Esophagus muscularis mucosa (tissue), 4 donors: ENCODE data around the gene CDRT4. TPM values are rescaled to one million over a fixed set of nuclear protein-coding genes. Genes with fewer than 3 reads are reported as not detected.

Source experiments
- DNase-seq: peaks from one replicate; pipeline ENCODE4 v3.0.0-alpha.2; 2017; ENCODE audit errors: extremely low spot score
- H3K27ac ChIP-seq, 4 donors: fragments of 200-600 bp; sonication (generic); replicated peaks in 1 of 4; 1 replicate in 3 of 4; 2 replicates in 1 of 4; pipeline ENCODE4 v1.5.1; 2016 to 2019; ENCODE audit warnings: mild to moderate bottlenecking in 1 of 4
- H3K27me3 ChIP-seq, 4 donors: fragments of 200-600 bp; sonication (generic); one replicate each; pipeline versions ENCODE4 v1.5.1 to v1.6.0; 2016 to 2019
- H3K36me3 ChIP-seq, 4 donors: fragments of 200-600 bp; sonication (generic); one replicate each; pipeline ENCODE4 v1.5.1; 2016 to 2019
- H3K4me1 ChIP-seq, 4 donors: fragments of 200-600 bp; sonication (generic); one replicate each; pipeline ENCODE4 v1.5.1; 2016 to 2019
- H3K4me3 ChIP-seq, 4 donors: fragments of 200-600 bp; sonication (generic); 1 replicate in 2 of 4; 2 replicates in 2 of 4; pipeline ENCODE4 v1.5.1; 2016 to 2019; ENCODE audit warnings: mild to moderate bottlenecking in 4 of 4, moderate library complexity in 1 of 4
- H3K9me3 ChIP-seq, 4 donors: fragments of 200-600 bp; sonication (generic); 1 replicate in 3 of 4; 2 replicates in 1 of 4; pipeline ENCODE4 v1.5.1; 2016 to 2019
- CTCF ChIP-seq, 3 experiments: fragments of 200-600 bp in 2 of 3; fragments of 450-650 bp in 1 of 3; sonication (generic) in 2 of 3; IDR thresholded peaks; one replicate each; pipeline ENCODE4 v1.5.1; 2017 to 2019; ENCODE audit warnings: antibody characterized with exemption in 3 of 3, mild to moderate bottlenecking in 2 of 3, moderate library complexity in 1 of 3
- EP300 ChIP-seq: sonication (generic); formaldehyde crosslinking; IDR thresholded peaks from one replicate; pipeline ENCODE4 v1.6.1; 2017; ENCODE audit warnings: antibody characterized with exemption
- POLR2A ChIP-seq: fragments of 450-650 bp; IDR thresholded peaks from one replicate; pipeline ENCODE4 v1.6.1; 2017; ENCODE audit warnings: antibody characterized with exemption, moderate library complexity, mild to moderate bottlenecking, low read depth
- POLR2AphosphoS5 ChIP-seq, 2 donors: sonication (generic); formaldehyde crosslinking; IDR thresholded peaks; one replicate each; pipeline ENCODE4 v1.6.1; 2017; ENCODE audit warnings: antibody characterized with exemption in 2 of 2
- WGBS: methylation state at CpG from one replicate; pipeline ENCODE4 v1.1.5; 2018; 5-methylcytosine and 5-hydroxymethylcytosine counted together
- intact Hi-C: fragments of 100-400 bp; cut with DNase I; formaldehyde crosslinking; loops from one replicate; pipeline ENCODE4 v1.15.1; 2023
- total RNA-seq, 4 donors: library from RNA; depleted of rRNA; stranded (reverse); fragments of >200 nt; gene quantifications; one replicate each; pipeline versions ENCODE4 v1.1.0 to v1.2.1, GENCODE V29; 2016

The CDRT4 gene
- total RNA-seq, 4 donors from 2014 or later, result 1.6 to 6.6 (median 3.4) TPM

- no peak overlapping the region for H3K4me3 ChIP-seq
- no peaks in the 10 kb centered on the region for H3K27me3 ChIP-seq
- TF ChIP-seq POLR2A, result no peak
- TF ChIP-seq EP300, result no peak
- no peak for TF ChIP-seq POLR2AphosphoS5 (IDR thresholded peaks at IDR 0.05)
- TF ChIP-seq CTCF (IDR thresholded peaks at IDR 0.05), result no peak
- peak overlapping the region in 1 of 4 donors; percentile 85 for H3K27ac ChIP-seq
- WGBS, result 81% methylated on average over 2 of the region's 2 CpGs
- H3K9me3 ChIP-seq, result no peaks in the 10 kb centered on the region
- DNase-seq, result no peak
- H3K4me1 ChIP-seq, result peaks cover 18 to 23% (median 19%) of the 10 kb centered on the region in 4 donors
- peaks cover 0 to 4% (median 0%) of the 10 kb centered on the region in 4 donors for H3K36me3 ChIP-seq
- intact Hi-C loops, result loop anchor here (1.0 kb wide), 1 partner anchor 243 kb away; no protein-coding TSS in a partner anchor
These were observed 36.3 kb upstream of the CDRT4 start for GRCh38 chr17:15503731-15504130.

GRCh38 chr17:15502369-15503112 lies 35.1 kb upstream of the CDRT4 start:
- TF ChIP-seq POLR2A (peak; percentile 16), POLR2AphosphoS5 (IDR thresholded peaks at IDR 0.05) (peak; percentile 55 to 61), CTCF (IDR thresholded peaks at IDR 0.05) (peak; percentile 88 to 91 (median 89)), EP300 (no peak)
- Histone ChIP-seq H3K27ac (peak overlapping the region; percentile 71 to 85 (median 83)), H3K36me3 (peaks cover 0 to 4% (median 0%) of the 10 kb centered on the region in 4 donors), H3K9me3 (no peaks in the 10 kb centered on the region), H3K4me1 (peaks cover 18 to 23% (median 19%) of the 10 kb centered on the region in 4 donors), H3K4me3 (peak overlapping the region; percentile 42 to 56 (median 44)), H3K27me3 (no peaks in the 10 kb centered on the region)
- WGBS, result 20% methylated on average over 32 of the region's 32 CpGs
- DNase-seq, result peak; percentile 97
- intact Hi-C loops, result loop anchor here (1.0 kb wide), 1 partner anchor 242 kb away; no protein-coding TSS in a partner anchor

- Histone ChIP-seq H3K4me1 (peaks cover 19 to 23% (median 20%) of the 10 kb centered on the region in 4 donors), H3K4me3 (peak overlapping the region; percentile 42 to 56 (median 44)), H3K27me3 (no peaks in the 10 kb centered on the region), H3K27ac (peak overlapping the region; percentile 71 to 85 (median 83)), H3K9me3 (no peaks in the 10 kb centered on the region), H3K36me3 (peaks cover 0 to 4% (median 0%) of the 10 kb centered on the region in 4 donors)
- 84% methylated on average over 7 of the region's 7 CpGs for WGBS
- TF ChIP-seq EP300 (no peak), CTCF (IDR thresholded peaks at IDR 0.05) (no peak), POLR2AphosphoS5 (IDR thresholded peaks at IDR 0.05) (no peak), POLR2A (no peak)
- no peak for DNase-seq
- intact Hi-C loops, result loop anchor here (2.0 kb wide), 1 partner anchor 95 kb away; no protein-coding TSS in a partner anchor
These were observed 34.4 kb upstream of the CDRT4 start for GRCh38 chr17:15501793-15502192.

- peak overlapping the region; percentile 71 to 85 (median 83) for H3K27ac ChIP-seq
- TF ChIP-seq POLR2AphosphoS5 (IDR thresholded peaks at IDR 0.05) (no peak), POLR2A (no peak), EP300 (no peak), CTCF (IDR thresholded peaks at IDR 0.05) (no peak)
- no peaks in the 10 kb centered on the region for H3K27me3 ChIP-seq
- no peak for DNase-seq
- no peaks in the 10 kb centered on the region for H3K9me3 ChIP-seq
- WGBS, result 94% methylated on average over 3 of the region's 3 CpGs
- intact Hi-C loops, result loop anchor here (2.0 kb wide), 1 partner anchor 94 kb away; no protein-coding TSS in a partner anchor
- no peak overlapping the region for H3K4me3 ChIP-seq
- H3K4me1 ChIP-seq, result peaks cover 19 to 23% (median 20%) of the 10 kb centered on the region in 4 donors
- H3K36me3 ChIP-seq, result peaks cover 0 to under 1% (median 0%) of the 10 kb centered on the region in 4 donors
These were observed 33.9 kb upstream of the CDRT4 start for GRCh38 chr17:15501282-15501681.
